Fibroblast of lung (primary cell): ENCODE results near the gene SURF6. TPM values are rescaled to one million over a fixed set of nuclear protein-coding genes. Genes with fewer than 3 reads are reported as not detected.

Experiments
- DNase-seq, 2 donors: peaks; one replicate each; pipeline versions ENCODE4 v3.0.0 to v3.0.0-alpha.2; 2010; ENCODE audit warnings: low read depth in 2 of 2
- H2AFZ ChIP-seq: 2 replicates; pipeline ENCODE4 v1.5.1; 2012; ENCODE audit warnings: low read length, control low read depth, inconsistent platforms
- H3K27ac ChIP-seq: 2 replicates; pipeline ENCODE4 v1.5.1; 2011; ENCODE audit warnings: low read length, control low read depth; ENCODE audit not compliant: insufficient read depth
- H3K27me3 ChIP-seq: 2 replicates; pipeline ENCODE4 v1.5.1; 2011; ENCODE audit warnings: mild to moderate bottlenecking, low read length; ENCODE audit not compliant: control insufficient read depth, insufficient read depth
- H3K36me3 ChIP-seq: 2 replicates; pipeline ENCODE4 v1.5.1; 2011; ENCODE audit warnings: low read length; ENCODE audit not compliant: control insufficient read depth, insufficient read depth
- H3K4me1 ChIP-seq: 2 replicates; pipeline ENCODE4 v1.5.1; 2011; ENCODE audit warnings: low read length; ENCODE audit not compliant: control insufficient read depth, insufficient read depth; ENCODE audit errors: extremely low read depth
- H3K4me2 ChIP-seq: 2 replicates; pipeline ENCODE4 v1.5.1; 2011; ENCODE audit warnings: low read length, control low read depth; ENCODE audit not compliant: insufficient read depth; ENCODE audit errors: extremely low read depth
- H3K4me3 ChIP-seq, 4 experiments: fragments of 200-600 bp in 1 of 4; sonication (generic) in 1 of 4; replicated peaks in 1 of 4; 2 replicates each; pipeline ENCODE4 v1.5.1; 2011 to 2016; ENCODE audit warnings: low read length in 4 of 4, low read depth in 3 of 4, mild to moderate bottlenecking in 3 of 4, control low read depth in 2 of 4, inconsistent platforms in 1 of 4, mixed read lengths in 1 of 4; ENCODE audit not compliant: insufficient read depth in 1 of 4; ENCODE audit errors: control extremely low read depth in 1 of 4
- H3K79me2 ChIP-seq: 2 replicates; pipeline ENCODE4 v1.5.1; 2012; ENCODE audit warnings: mild to moderate bottlenecking, low read length, inconsistent platforms; ENCODE audit not compliant: control insufficient read depth, insufficient read depth
- H3K9ac ChIP-seq: 2 replicates; pipeline ENCODE4 v1.5.1; 2011; ENCODE audit warnings: mild to moderate bottlenecking, low read length, control low read depth; ENCODE audit not compliant: insufficient read depth
- H3K9me3 ChIP-seq: 2 replicates; pipeline ENCODE4 v1.5.1; 2012; ENCODE audit warnings: low read depth, low read length; ENCODE audit not compliant: control insufficient read depth, insufficient read depth
- H4K20me1 ChIP-seq: 2 replicates; pipeline ENCODE4 v1.5.1; 2011; ENCODE audit warnings: low read length; ENCODE audit not compliant: control insufficient read depth, insufficient read depth; ENCODE audit errors: extremely low read depth
- EZH2 ChIP-seq: IDR thresholded peaks from 2 replicates; pipeline ENCODE4 v1.5.1; 2012; ENCODE audit warnings: low read length, control low read depth, mild to moderate bottlenecking; ENCODE audit errors: missing control alignments
- polyA plus RNA-seq, 2 donors: library from polyadenylated mRNA; depleted of rRNA in 1 of 2; stranded (reverse) in 1 of 2; unstranded in 1 of 2; fragments of >200 nt; gene quantifications; 2 replicates each; pipeline ENCODE4 v1.2.1, GENCODE V29; 2011 to 2012; ENCODE audit warnings: missing spikeins in 1 of 2
- total RNA-seq: library from RNA; depleted of rRNA; stranded (reverse); fragments of >200 nt; gene quantifications from 2 replicates; pipeline ENCODE4 v1.2.1, GENCODE V29; 2014
- TF ChIP-seq, protein P1 (sequence below), 2 donors: IDR thresholded peaks in 1 of 2; conservative IDR thresholded peaks in 1 of 2; 1 replicate in 1 of 2; 2 replicates in 1 of 2; pipeline ENCODE4 v1.5.1; 2011 to 2012; ENCODE audit warnings: low read length in 2 of 2, control low read depth in 1 of 2, inconsistent platforms in 1 of 2, low read depth in 1 of 2, mild to moderate bottlenecking in 1 of 2

Gene SURF6
- total and polyA plus RNA-seq, 2 donors (not counting 1 experiment from before 2014, with no cell fraction given): 4.8 to 8.3 TPM

DNA sequence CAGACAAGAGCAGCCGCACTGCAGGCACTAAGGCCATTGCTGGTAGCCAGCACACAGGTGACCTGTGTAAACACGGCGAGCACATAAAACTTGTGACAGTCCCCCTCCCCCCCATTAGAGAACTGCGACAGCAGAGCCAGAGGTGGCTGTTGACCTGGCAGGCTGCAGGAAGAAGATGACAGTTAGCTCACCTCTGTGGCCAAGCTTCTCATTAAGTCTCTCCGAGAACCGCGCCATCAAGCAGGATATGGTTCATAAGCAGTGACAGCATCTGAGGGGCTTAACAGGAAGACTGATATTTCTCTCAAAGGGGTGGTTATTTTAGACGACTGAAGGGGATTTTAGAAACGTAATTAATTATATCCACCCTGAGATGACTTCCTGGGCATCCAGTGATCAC is 34.7 kb upstream of the SURF6 start:
- peaks cover 10% of the 10 kb centered on the region for H4K20me1 ChIP-seq
- no peak overlapping the region for H2AFZ ChIP-seq
- H3K27me3 ChIP-seq: no peaks in the 10 kb centered on the region
- no peak overlapping the region for H3K27ac ChIP-seq
- H3K9me3 ChIP-seq: no peaks in the 10 kb centered on the region
- peak overlapping the region; percentile 21 for H3K4me2 ChIP-seq
- H3K9ac ChIP-seq: no peak overlapping the region
- TF ChIP-seq, protein P1, sequence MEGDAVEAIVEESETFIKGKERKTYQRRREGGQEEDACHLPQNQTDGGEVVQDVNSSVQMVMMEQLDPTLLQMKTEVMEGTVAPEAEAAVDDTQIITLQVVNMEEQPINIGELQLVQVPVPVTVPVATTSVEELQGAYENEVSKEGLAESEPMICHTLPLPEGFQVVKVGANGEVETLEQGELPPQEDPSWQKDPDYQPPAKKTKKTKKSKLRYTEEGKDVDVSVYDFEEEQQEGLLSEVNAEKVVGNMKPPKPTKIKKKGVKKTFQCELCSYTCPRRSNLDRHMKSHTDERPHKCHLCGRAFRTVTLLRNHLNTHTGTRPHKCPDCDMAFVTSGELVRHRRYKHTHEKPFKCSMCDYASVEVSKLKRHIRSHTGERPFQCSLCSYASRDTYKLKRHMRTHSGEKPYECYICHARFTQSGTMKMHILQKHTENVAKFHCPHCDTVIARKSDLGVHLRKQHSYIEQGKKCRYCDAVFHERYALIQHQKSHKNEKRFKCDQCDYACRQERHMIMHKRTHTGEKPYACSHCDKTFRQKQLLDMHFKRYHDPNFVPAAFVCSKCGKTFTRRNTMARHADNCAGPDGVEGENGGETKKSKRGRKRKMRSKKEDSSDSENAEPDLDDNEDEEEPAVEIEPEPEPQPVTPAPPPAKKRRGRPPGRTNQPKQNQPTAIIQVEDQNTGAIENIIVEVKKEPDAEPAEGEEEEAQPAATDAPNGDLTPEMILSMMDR (conservative IDR thresholded peaks at IDR 0.05 in 1 of 2, IDR thresholded peaks at IDR 0.05 in 1 of 2; ENCODE audit: low read depth in 1 of 2, low read length in 2 of 2): no peak
- no peak for TF ChIP-seq EZH2
- H3K4me3 ChIP-seq: no peak overlapping the region
- no peak for DNase-seq
- H3K36me3 ChIP-seq: peaks cover 48% of the 10 kb centered on the region
- peaks cover 100% of the 10 kb centered on the region for H3K79me2 ChIP-seq
- peaks cover 10% of the 10 kb centered on the region for H3K4me1 ChIP-seq

DNA sequence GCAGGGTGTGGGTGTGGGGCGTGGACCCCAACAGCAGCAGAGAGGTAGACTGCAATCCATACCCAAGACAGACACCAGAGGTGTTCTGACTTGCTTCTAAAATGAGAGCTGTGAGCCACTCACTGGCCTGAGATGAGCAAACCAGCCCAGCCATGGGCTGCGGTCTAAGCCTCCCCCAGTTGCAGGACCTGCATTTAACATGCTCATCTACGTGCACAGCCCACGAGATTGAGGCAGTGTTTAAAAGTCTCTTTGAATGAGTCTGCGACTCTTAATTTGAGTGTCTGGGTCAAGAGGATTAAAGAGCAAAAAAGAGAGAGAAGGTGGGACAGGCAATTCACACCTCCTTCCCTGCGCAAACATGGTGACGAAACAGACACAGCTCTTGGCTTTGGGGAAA is 33.9 kb upstream of the SURF6 start:
- peaks cover 98% of the 10 kb centered on the region for H3K79me2 ChIP-seq
- H3K4me2 ChIP-seq: no peak overlapping the region
- no peak overlapping the region for H3K4me3 ChIP-seq
- peaks cover 48% of the 10 kb centered on the region for H3K36me3 ChIP-seq
- H3K4me1 ChIP-seq: peaks cover 10% of the 10 kb centered on the region
- no peak overlapping the region for H2AFZ ChIP-seq
- DNase-seq: no peak
- no peaks in the 10 kb centered on the region for H3K27me3 ChIP-seq
- no peak overlapping the region for H3K27ac ChIP-seq
- no peaks in the 10 kb centered on the region for H3K9me3 ChIP-seq
- H3K9ac ChIP-seq: no peak overlapping the region
- TF ChIP-seq, protein P1 (conservative IDR thresholded peaks at IDR 0.05 in 1 of 2, IDR thresholded peaks at IDR 0.05 in 1 of 2; ENCODE audit: low read depth in 1 of 2, low read length in 2 of 2): no peak
- H4K20me1 ChIP-seq: peaks cover 10% of the 10 kb centered on the region

- TF ChIP-seq, protein P1 (conservative IDR thresholded peaks at IDR 0.05 in 1 of 2, IDR thresholded peaks at IDR 0.05 in 1 of 2; ENCODE audit: low read depth in 1 of 2, low read length in 2 of 2): no peak
- TF ChIP-seq EZH2: no peak
- H3K27me3 ChIP-seq: no peaks in the 10 kb centered on the region
- no peak overlapping the region for H2AFZ ChIP-seq
- no peaks in the 10 kb centered on the region for H3K9me3 ChIP-seq
- peaks cover 51% of the 10 kb centered on the region for H3K36me3 ChIP-seq
- no peak for DNase-seq
- H3K4me2 ChIP-seq: no peak overlapping the region
- peaks cover 10% of the 10 kb centered on the region for H3K4me1 ChIP-seq
- H3K9ac ChIP-seq: no peak overlapping the region
- H3K4me3 ChIP-seq: no peak overlapping the region
- H3K79me2 ChIP-seq: peaks cover 96% of the 10 kb centered on the region
- no peak overlapping the region for H3K27ac ChIP-seq
- peaks cover 10% of the 10 kb centered on the region for H4K20me1 ChIP-seq
These were observed 33.4 kb upstream of the SURF6 start for GRCh38 chr9:133369422-133369821.
